ENCODE results near the gene BCL2L2.

- TF ChIP-seq MYBL2 (IDR thresholded peaks at IDR 0.05; ENCODE audit: low read depth) = no peak
- no peak for TF ChIP-seq MYBL2 (CRISPR knock-in tag; IDR thresholded peaks at IDR 0.05; ENCODE audit: borderline replicate concordance)
- TF ChIP-seq CTCF (IDR thresholded peaks at IDR 0.05 in 2 of 3, conservative IDR thresholded peaks at IDR 0.05 in 1 of 3; ENCODE audit: insufficient read depth in 2 of 3, low read depth in 1 of 3, low read length in 3 of 3) = no peak
- TF ChIP-seq NR2C2 (CRISPR knock-in tag; IDR thresholded peaks at IDR 0.05) = no peak
- TF ChIP-seq NR2C2 (tag; IDR thresholded peaks at IDR 0.05) = no peak
- no peak for TF ChIP-seq FOXM1 (IDR thresholded peaks at IDR 0.05; ENCODE audit: low read depth)
- TF ChIP-seq FOXM1 (CRISPR knock-in tag; IDR thresholded peaks at IDR 0.05; ENCODE audit: low read depth) = no peak
- TF ChIP-seq POLR2AphosphoS5 (IDR thresholded peaks at IDR 0.05; ENCODE audit: control insufficient read depth, insufficient read depth, low read depth, low read length) = no peak
- TF ChIP-seq SAP30 (IDR thresholded peaks at IDR 0.05; ENCODE audit: borderline replicate concordance, insufficient read depth, low read depth, low read length, poor library complexity, severe bottlenecking) = no peak
- TF ChIP-seq POLR2AphosphoS2 (IDR thresholded peaks at IDR 0.05; ENCODE audit: low read length) = no peak
- TF ChIP-seq TCF7 (IDR thresholded peaks at IDR 0.05; ENCODE audit: borderline replicate concordance) = no peak
- no peak for TF ChIP-seq CBFB (CRISPR knock-in tag; IDR thresholded peaks at IDR 0.05)
Observed at GRCh38 chr14:23275412-23275811, 31.2 kb upstream of the BCL2L2 start.

Measured in K562 (cell line).